DND-41 (cell line): ENCODE data around the gene IL17RD.

Source experiments
- EZH2 ChIP-seq: IDR thresholded peaks from 3 replicates; pipeline ENCODE4 v1.6.1; 2012; ENCODE audit warnings: borderline replicate concordance, low read depth, mild to moderate bottlenecking, moderate library complexity, low read length, inconsistent platforms; ENCODE audit not compliant: severe bottlenecking
- TF ChIP-seq, protein P1 (sequence below): IDR thresholded peaks from 2 replicates; pipeline ENCODE4 v1.5.1; 2012; ENCODE audit warnings: borderline replicate concordance, low read length, moderate library complexity, mild to moderate bottlenecking; ENCODE audit not compliant: poor library complexity, severe bottlenecking; ENCODE audit errors: extremely low read depth

DNA sequence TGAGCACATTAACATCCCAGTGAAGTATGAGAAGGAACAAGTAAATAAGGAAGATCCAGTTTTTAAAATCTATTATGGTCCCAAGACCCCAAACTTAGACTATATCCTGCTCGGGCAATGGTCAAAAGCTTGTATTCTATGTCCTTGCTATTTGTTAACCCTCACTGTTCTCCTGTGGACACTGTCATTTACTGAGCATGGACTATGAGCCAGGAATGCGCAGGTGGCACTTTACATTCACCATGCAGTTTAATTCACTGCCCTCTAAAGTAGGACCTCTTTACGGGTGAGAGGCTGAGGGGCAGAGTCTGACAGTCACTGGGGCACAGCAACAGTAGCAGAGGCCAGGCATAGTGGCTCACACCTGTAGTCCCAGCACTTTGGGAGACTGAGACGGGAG, 76.1 kb downstream of the IL17RD start:
- TF ChIP-seq, protein P1, sequence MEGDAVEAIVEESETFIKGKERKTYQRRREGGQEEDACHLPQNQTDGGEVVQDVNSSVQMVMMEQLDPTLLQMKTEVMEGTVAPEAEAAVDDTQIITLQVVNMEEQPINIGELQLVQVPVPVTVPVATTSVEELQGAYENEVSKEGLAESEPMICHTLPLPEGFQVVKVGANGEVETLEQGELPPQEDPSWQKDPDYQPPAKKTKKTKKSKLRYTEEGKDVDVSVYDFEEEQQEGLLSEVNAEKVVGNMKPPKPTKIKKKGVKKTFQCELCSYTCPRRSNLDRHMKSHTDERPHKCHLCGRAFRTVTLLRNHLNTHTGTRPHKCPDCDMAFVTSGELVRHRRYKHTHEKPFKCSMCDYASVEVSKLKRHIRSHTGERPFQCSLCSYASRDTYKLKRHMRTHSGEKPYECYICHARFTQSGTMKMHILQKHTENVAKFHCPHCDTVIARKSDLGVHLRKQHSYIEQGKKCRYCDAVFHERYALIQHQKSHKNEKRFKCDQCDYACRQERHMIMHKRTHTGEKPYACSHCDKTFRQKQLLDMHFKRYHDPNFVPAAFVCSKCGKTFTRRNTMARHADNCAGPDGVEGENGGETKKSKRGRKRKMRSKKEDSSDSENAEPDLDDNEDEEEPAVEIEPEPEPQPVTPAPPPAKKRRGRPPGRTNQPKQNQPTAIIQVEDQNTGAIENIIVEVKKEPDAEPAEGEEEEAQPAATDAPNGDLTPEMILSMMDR: no peak
- TF ChIP-seq EZH2: no peak
